Common myeloid progenitor, CD34-positive (primary cell): ENCODE data around the gene MYMK.

Experiments used
- CTCF ChIA-PET: fragments of 350-600 bp; sonication (Branson Sonifier 250); formaldehyde crosslinking; loops from one replicate; lab custom pipeline; 2021; ENCODE audit warnings: antibody characterized with exemption; lab: Charles Lee
- POLR2A ChIA-PET: fragments of 350-600 bp; sonication (Branson Sonifier 250); formaldehyde crosslinking; loops from one replicate; lab custom pipeline; 2021; ENCODE audit warnings: antibody characterized with exemption; lab: Charles Lee
- DNase-seq, 3 donors: peaks; one replicate each; pipeline versions ENCODE4 v3.0.0 to v3.0.0-alpha.2; 2013
- H3K27ac ChIP-seq, 2 experiments: 1 replicate in 1 of 2; 2 replicates in 1 of 2; pipeline ENCODE4 v1.7.0; 2013; ENCODE audit warnings: inconsistent platforms in 2 of 2, low read length in 2 of 2, mild to moderate bottlenecking in 2 of 2, low read depth in 1 of 2, moderate library complexity in 1 of 2; ENCODE audit not compliant: severe bottlenecking in 2 of 2, insufficient read depth in 1 of 2, poor library complexity in 1 of 2
- H3K27me3 ChIP-seq, 5 experiments: replicated peaks in 2 of 5; 1 replicate in 3 of 5; 2 replicates in 2 of 5; pipeline versions ENCODE4 v1.6.1 to v1.7.0; 2013; ENCODE audit warnings: low read length in 4 of 5, mild to moderate bottlenecking in 2 of 5, moderate library complexity in 2 of 5, inconsistent platforms in 1 of 5; ENCODE audit not compliant: insufficient read depth in 5 of 5, control insufficient read depth in 4 of 5
- H3K36me3 ChIP-seq, 4 experiments: 1 replicate in 2 of 4; 2 replicates in 2 of 4; pipeline versions ENCODE4 v1.6.1 to v1.7.0; 2013; ENCODE audit warnings: low read length in 3 of 4, control low read depth in 1 of 4, mild to moderate bottlenecking in 1 of 4; ENCODE audit not compliant: control insufficient read depth in 4 of 4, insufficient read depth in 4 of 4
- H3K4me1 ChIP-seq, 4 experiments: 1 replicate in 3 of 4; 2 replicates in 1 of 4; pipeline versions ENCODE4 v1.6.1 to v1.7.1; 2013; ENCODE audit warnings: low read length in 3 of 4, mild to moderate bottlenecking in 3 of 4, control low read depth in 1 of 4, inconsistent platforms in 1 of 4, moderate library complexity in 1 of 4; ENCODE audit not compliant: control insufficient read depth in 4 of 4, insufficient read depth in 4 of 4; ENCODE audit errors: control extremely low read depth in 1 of 4
- H3K4me3 ChIP-seq, 7 experiments: 1 replicate in 4 of 7; 2 replicates in 3 of 7; pipeline versions ENCODE4 v1.5.1 to v1.7.0; 2013; ENCODE audit warnings: mild to moderate bottlenecking in 7 of 7, low read length in 6 of 7, moderate library complexity in 6 of 7, inconsistent platforms in 2 of 7, low read depth in 2 of 7, control low read depth in 1 of 7; ENCODE audit not compliant: insufficient read depth in 4 of 7, control insufficient read depth in 1 of 7; ENCODE audit errors: extremely low read depth in 1 of 7
- H3K9me3 ChIP-seq, 5 experiments: 1 replicate in 4 of 5; 2 replicates in 1 of 5; pipeline versions ENCODE4 v1.6.1 to v1.7.1; 2013; ENCODE audit warnings: low read length in 4 of 5, mild to moderate bottlenecking in 2 of 5, inconsistent platforms in 1 of 5, low read depth in 1 of 5, moderate library complexity in 1 of 5; ENCODE audit not compliant: control insufficient read depth in 4 of 5, insufficient read depth in 2 of 5; ENCODE audit errors: control extremely low read depth in 1 of 5
- WGBS: methylation state at CpG from one replicate; pipeline ENCODE4 v1.1.5; 2013; ENCODE audit not compliant: insufficient coverage; 5-methylcytosine and 5-hydroxymethylcytosine counted together

The MYMK gene

GRCh38 chr9:133547116-133547515, 22.4 kb upstream of the MYMK start:
- CTCF ChIA-PET = no interaction called here
- no peak for DNase-seq
- POLR2A ChIA-PET = no interaction called here
- Histone ChIP-seq H3K4me1 (peaks cover 0 to 2% (median under 1%) of the 10 kb centered on the region in 4 experiments), H3K4me3 (no peak overlapping the region), H3K36me3 (no peaks in the 10 kb centered on the region), H3K27ac (no peak overlapping the region), H3K9me3 (no peaks in the 10 kb centered on the region), H3K27me3 (no peaks in the 10 kb centered on the region)
- 85% methylated on average over 15 of the region's 15 CpGs for WGBS

- POLR2A ChIA-PET = no interaction called here
Observed at GRCh38 chr9:133546287-133546680, 21.5 kb upstream of the MYMK start.

DNA sequence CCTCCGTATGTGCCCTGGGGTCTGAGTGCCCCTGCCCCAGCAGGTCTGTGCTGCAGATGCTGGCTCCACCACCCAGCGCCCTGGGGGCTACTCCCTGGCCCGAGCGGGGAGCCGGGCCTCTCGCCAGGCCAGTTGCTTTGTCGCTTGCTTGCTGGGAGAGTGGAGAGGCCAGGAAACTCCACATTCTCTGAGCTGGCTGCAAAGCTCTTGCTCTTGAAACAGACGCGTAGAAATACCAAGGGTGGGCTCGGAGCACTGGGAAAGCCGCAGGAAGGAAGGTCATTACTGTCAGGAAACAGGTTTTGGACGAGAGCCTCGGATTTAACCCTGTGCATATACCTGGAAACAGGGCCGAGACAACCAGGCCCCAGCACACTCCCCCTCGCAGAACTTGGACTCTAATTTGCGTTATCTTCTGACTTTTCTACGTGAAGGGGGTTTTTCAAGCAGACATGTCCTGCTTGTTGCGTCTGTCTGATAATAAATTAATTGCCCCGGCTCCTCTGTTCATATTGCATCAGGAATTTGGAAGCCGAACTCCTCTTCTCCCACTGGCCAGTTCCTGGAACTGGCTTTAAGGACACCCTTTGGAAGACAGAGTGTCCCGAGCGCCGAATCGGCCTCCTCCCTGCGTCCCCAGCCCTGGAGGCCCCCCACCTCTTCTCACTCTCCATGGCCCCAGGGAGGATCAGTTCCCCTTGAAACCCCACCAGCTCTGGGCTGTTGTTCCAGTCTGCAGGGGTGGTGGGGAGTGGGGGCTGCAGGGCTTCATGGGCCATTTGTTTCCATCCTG, 20.9 kb upstream of the MYMK start:
- Histone ChIP-seq H3K4me3 (no peak overlapping the region), H3K4me1 (peaks cover 0 to 5% (median 4%) of the 10 kb centered on the region in 4 experiments), H3K9me3 (no peaks in the 10 kb centered on the region), H3K27ac (no peak overlapping the region), H3K27me3 (peaks cover 0 to 4% (median 0%) of the 10 kb centered on the region in 5 experiments), H3K36me3 (no peaks in the 10 kb centered on the region)
- ChIA-PET CTCF (no interaction called here), POLR2A (interaction anchor here (0.7 kb wide), 1 partner anchor 948 kb away, joined by 3 read pairs; no protein-coding TSS in a partner anchor)
- 90% methylated on average over 23 of the region's 25 CpGs for WGBS
- DNase-seq = no peak

More at GRCh38 chr9:133546287-133546680, 21.5 kb upstream of the MYMK start:
- CTCF ChIA-PET = no interaction called here
- Histone ChIP-seq H3K27ac (no peak overlapping the region), H3K27me3 (no peaks in the 10 kb centered on the region), H3K36me3 (no peaks in the 10 kb centered on the region), H3K9me3 (no peaks in the 10 kb centered on the region), H3K4me1 (peaks cover 0 to 2% (median under 1%) of the 10 kb centered on the region in 4 experiments), H3K4me3 (no peak overlapping the region)
- 92% methylated on average over 7 of the region's 8 CpGs for whole genome bisulfite sequencing
- DNase-seq = no peak

DNA sequence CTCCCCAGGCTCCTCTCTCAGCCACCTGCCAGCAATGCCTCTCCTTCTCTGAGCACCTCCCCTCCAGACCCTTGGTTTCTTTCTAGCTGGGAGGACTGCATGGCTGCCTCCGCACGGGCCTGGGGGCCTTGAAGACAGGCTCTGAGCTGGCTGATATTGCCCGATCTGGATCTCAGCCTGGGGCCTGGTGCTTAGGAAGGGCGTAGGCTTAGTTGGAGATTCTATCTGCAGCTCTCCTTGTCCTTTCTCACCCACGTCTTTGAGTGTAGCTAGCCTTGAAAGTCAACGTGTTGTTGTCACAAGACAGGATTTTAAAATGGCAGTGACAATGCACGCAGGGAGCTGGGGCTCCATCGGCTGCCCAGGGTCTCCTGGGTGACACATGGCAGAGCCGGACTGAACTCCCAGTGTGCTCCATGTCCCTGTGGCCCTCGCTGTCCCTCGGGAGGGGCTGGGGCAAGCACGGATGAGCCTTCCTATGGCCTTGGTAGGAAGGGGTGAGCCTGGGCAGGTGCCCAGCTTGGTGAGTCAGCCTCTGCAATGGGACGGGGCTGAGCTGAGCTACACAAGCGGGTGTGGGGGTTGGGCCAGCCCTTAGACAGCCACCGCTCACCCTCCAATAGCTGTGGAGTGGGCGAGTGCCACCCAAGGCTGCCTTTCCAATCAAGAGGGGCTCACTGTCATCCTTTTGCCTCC, 19.2 kb upstream of the MYMK start:
- H3K4me3 ChIP-seq = no peak overlapping the region
- H3K27me3 ChIP-seq = peaks cover 0 to 22% (median 5%) of the 10 kb centered on the region in 5 experiments
- CTCF ChIA-PET = no interaction called here
- no peak for DNase-seq
- peaks cover 0 to 21% (median 17%) of the 10 kb centered on the region in 4 experiments for H3K4me1 ChIP-seq
- H3K36me3 ChIP-seq = no peaks in the 10 kb centered on the region
- H3K27ac ChIP-seq = no peak overlapping the region
- no peaks in the 10 kb centered on the region for H3K9me3 ChIP-seq
- 92% methylated on average over 13 of the region's 16 CpGs for WGBS
- POLR2A ChIA-PET = interaction anchor here (1.3 kb wide), 1 partner anchor 10 kb away, joined by 3 read pairs; the partner anchor contains the start of gene ADAMTSL2

DNA sequence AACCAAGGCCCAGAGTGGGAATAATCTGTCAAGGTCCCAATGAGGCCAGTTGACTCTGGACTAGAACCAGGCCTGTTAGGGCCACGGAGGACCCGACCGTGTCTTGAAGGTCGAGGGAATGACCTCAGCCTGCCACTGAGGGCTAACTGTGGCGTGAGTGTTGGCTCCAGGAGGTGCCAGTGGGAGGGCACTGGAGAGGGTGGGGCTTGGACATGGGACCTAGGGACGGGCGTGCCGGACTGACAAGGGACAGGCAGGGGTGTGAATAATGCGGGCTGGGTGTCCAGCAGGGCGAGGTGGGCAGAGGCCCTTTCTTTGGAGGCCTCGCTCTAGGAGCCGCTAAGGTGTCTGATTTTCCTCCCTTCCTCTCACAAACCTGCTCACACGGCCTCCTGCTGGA, 17.2 kb upstream of the MYMK start:
- DNase-seq = no peak
- Histone ChIP-seq H3K36me3 (no peaks in the 10 kb centered on the region), H3K4me1 (peaks cover 0 to 21% (median 16%) of the 10 kb centered on the region in 4 experiments), H3K9me3 (no peaks in the 10 kb centered on the region), H3K27ac (no peak overlapping the region), H3K4me3 (no peak overlapping the region), H3K27me3 (peaks cover 0 to 41% (median 5%) of the 10 kb centered on the region in 5 experiments)
- POLR2A ChIA-PET = no interaction called here
- 96% methylated on average over 11 of the region's 13 CpGs for WGBS
- CTCF ChIA-PET = interaction anchor here (1.4 kb wide), 1 partner anchor 33 kb away, joined by 3 read pairs; no protein-coding TSS in a partner anchor

DNA sequence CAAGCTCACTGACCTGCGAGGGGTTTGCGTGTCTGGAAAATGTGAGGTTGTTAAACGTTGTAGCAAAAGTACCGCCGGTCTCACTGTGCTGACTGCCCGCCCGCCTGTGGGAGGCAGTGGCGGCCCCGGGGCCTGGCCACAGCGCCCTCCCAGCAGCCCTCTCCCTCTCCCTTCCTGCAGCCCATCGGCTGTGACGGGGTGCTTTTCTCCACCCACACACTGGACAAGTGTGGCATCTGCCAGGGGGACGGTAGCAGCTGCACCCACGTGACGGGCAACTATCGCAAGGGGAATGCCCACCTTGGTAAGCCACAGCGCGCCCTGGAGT, 15.9 kb upstream of the MYMK start:
- WGBS = 40% methylated on average over 14 of the region's 18 CpGs
- H3K36me3 ChIP-seq = no peaks in the 10 kb centered on the region
- POLR2A ChIA-PET = interaction anchor here (0.6 kb wide), 1 partner anchor 1960 kb away, joined by 3 read pairs; no protein-coding TSS in a partner anchor
- H3K9me3 ChIP-seq = no peaks in the 10 kb centered on the region
- peak in 1 of 3 donors; percentile 55 for DNase-seq
- peaks cover 0 to 21% (median 16%) of the 10 kb centered on the region in 4 experiments for H3K4me1 ChIP-seq
- H3K27ac ChIP-seq = no peak overlapping the region
- H3K27me3 ChIP-seq = peaks cover 0 to 52% (median 7%) of the 10 kb centered on the region in 5 experiments
- peak overlapping the region in 2 of 7 experiments; percentile 40 to 61 for H3K4me3 ChIP-seq
- CTCF ChIA-PET = interaction anchor here (0.7 to 1.4 kb wide), 6 partner anchors 11 to 174 kb away, joined by 3 to 5 read pairs (median 4); no protein-coding TSS in a partner anchor
